ENCODE data around the gene HTT-AS.

Gene HTT-AS

GRCh38 chr4:3026540-3026939, 47.8 kb downstream of the HTT-AS start:
- Histone ChIP-seq H4K91ac (ENCODE audit: low read depth, low read length, poor library complexity) (no peak overlapping the region), H2AFZ (ENCODE audit: low read length) (no peak overlapping the region), H2BK120ac (ENCODE audit: low read depth, low read length) (no peak overlapping the region), H2AK5ac (ENCODE audit: low read depth, low read length) (no peak overlapping the region), H3K79me1 (ENCODE audit: low read depth, low read length) (no peaks in the 10 kb centered on the region), H3K18ac (ENCODE audit: low read length) (no peak overlapping the region), H3K36me3 (replicated peaks in 1 of 2; ENCODE audit: control insufficient read depth in 2 of 2, insufficient read depth in 2 of 2, low read length in 2 of 2) (no peaks in the 10 kb centered on the region), H3K27me3 (ENCODE audit: control insufficient read depth in 3 of 3, insufficient read depth in 3 of 3, low read depth in 1 of 3, low read length in 3 of 3) (no peaks in the 10 kb centered on the region), H3K14ac (ENCODE audit: low read length) (no peak overlapping the region), H3K23ac (ENCODE audit: low read depth, low read length, poor library complexity) (no peak overlapping the region), H3K4me2 (ENCODE audit: insufficient read depth, low read length, poor library complexity, severe bottlenecking) (no peak overlapping the region), H2BK15ac (ENCODE audit: low read length) (no peak overlapping the region), H4K8ac (ENCODE audit: low read depth, low read length) (no peak overlapping the region), H3K27ac (replicated peaks; ENCODE audit: low read length) (no peak overlapping the region), H3K4me1 (ENCODE audit: control insufficient read depth in 2 of 2, insufficient read depth in 1 of 2, low read depth in 1 of 2, low read length in 2 of 2) (peaks cover 0 to under 1% of the 10 kb centered on the region in 2 donors), H3K9ac (ENCODE audit: low read depth, low read length, poor library complexity) (peak overlapping the region; percentile 9), H3K4me3 (ENCODE audit: low read length in 2 of 2) (no peak overlapping the region), H2BK5ac (ENCODE audit: low read length) (no peak overlapping the region), H3K4ac (ENCODE audit: low read length) (no peak overlapping the region), H3K9me3 (replicated peaks in 1 of 2; ENCODE audit: control insufficient read depth in 2 of 2, insufficient read depth in 1 of 2, low read depth in 1 of 2, low read length in 2 of 2) (peaks cover 2 to 7% of the 10 kb centered on the region in 2 donors), H2BK12ac (ENCODE audit: low read length) (no peak overlapping the region)
- no CpG with 5 or more reads among the region's 9 CpGs for WGBS, 2 donors (ENCODE audit: extremely low coverage in 2 of 2, insufficient read length in 2 of 2, insufficient replicate concordance in 1 of 2)
- DNase-seq (ENCODE audit: low spot score) = no peak

- no peak overlapping the region for H4K8ac ChIP-seq (ENCODE audit: low read depth, low read length)
- no CpG with 5 or more reads among the region's 21 CpGs for WGBS, 2 donors (ENCODE audit: extremely low coverage in 2 of 2, insufficient read length in 2 of 2, insufficient replicate concordance in 1 of 2)
- no peaks in the 10 kb centered on the region for H3K27me3 ChIP-seq (ENCODE audit: control insufficient read depth in 3 of 3, insufficient read depth in 3 of 3, low read depth in 1 of 3, low read length in 3 of 3)
- no peak overlapping the region for H3K4me3 ChIP-seq (ENCODE audit: low read length in 2 of 2)
- peaks cover 2 to 7% of the 10 kb centered on the region in 2 donors for H3K9me3 ChIP-seq (replicated peaks in 1 of 2; ENCODE audit: control insufficient read depth in 2 of 2, insufficient read depth in 1 of 2, low read depth in 1 of 2, low read length in 2 of 2)
- H3K23ac ChIP-seq (ENCODE audit: low read depth, low read length, poor library complexity) = peak overlapping the region; percentile 34
- no peaks in the 10 kb centered on the region for H3K4me1 ChIP-seq (ENCODE audit: control insufficient read depth in 2 of 2, insufficient read depth in 1 of 2, low read depth in 1 of 2, low read length in 2 of 2)
- H2AK5ac ChIP-seq (ENCODE audit: low read depth, low read length) = no peak overlapping the region
- H3K27ac ChIP-seq (replicated peaks; ENCODE audit: low read length) = no peak overlapping the region
- no peaks in the 10 kb centered on the region for H3K79me1 ChIP-seq (ENCODE audit: low read depth, low read length)
- no peak overlapping the region for H3K4ac ChIP-seq (ENCODE audit: low read length)
- H3K18ac ChIP-seq (ENCODE audit: low read length) = no peak overlapping the region
- no peak overlapping the region for H2BK15ac ChIP-seq (ENCODE audit: low read length)
- H2BK12ac ChIP-seq (ENCODE audit: low read length) = no peak overlapping the region
- DNase-seq (ENCODE audit: low spot score) = no peak
- no peak overlapping the region for H2AFZ ChIP-seq (ENCODE audit: low read length)
- no peak overlapping the region for H2BK120ac ChIP-seq (ENCODE audit: low read depth, low read length)
- H3K4me2 ChIP-seq (ENCODE audit: insufficient read depth, low read length, poor library complexity, severe bottlenecking) = no peak overlapping the region
- H4K91ac ChIP-seq (ENCODE audit: low read depth, low read length, poor library complexity) = no peak overlapping the region
- no peak overlapping the region for H3K14ac ChIP-seq (ENCODE audit: low read length)
- no peak overlapping the region for H3K9ac ChIP-seq (ENCODE audit: low read depth, low read length, poor library complexity)
- H3K36me3 ChIP-seq (replicated peaks in 1 of 2; ENCODE audit: control insufficient read depth in 2 of 2, insufficient read depth in 2 of 2, low read length in 2 of 2) = no peaks in the 10 kb centered on the region
- H2BK5ac ChIP-seq (ENCODE audit: low read length) = no peak overlapping the region
These were observed 48.5 kb downstream of the HTT-AS start for GRCh38 chr4:3025881-3026280.

GRCh38 chr4:3022651-3023050, 51.7 kb downstream of the HTT-AS start:
- Histone ChIP-seq H3K9me3 (replicated peaks in 1 of 2; ENCODE audit: control insufficient read depth in 2 of 2, insufficient read depth in 1 of 2, low read depth in 1 of 2, low read length in 2 of 2) (peaks cover 2 to 7% of the 10 kb centered on the region in 2 donors), H2AFZ (ENCODE audit: low read length) (no peak overlapping the region), H2BK120ac (ENCODE audit: low read depth, low read length) (no peak overlapping the region), H3K14ac (ENCODE audit: low read length) (no peak overlapping the region), H3K36me3 (replicated peaks in 1 of 2; ENCODE audit: control insufficient read depth in 2 of 2, insufficient read depth in 2 of 2, low read length in 2 of 2) (no peaks in the 10 kb centered on the region), H3K4ac (ENCODE audit: low read length) (no peak overlapping the region), H3K18ac (ENCODE audit: low read length) (no peak overlapping the region), H2AK5ac (ENCODE audit: low read depth, low read length) (no peak overlapping the region), H3K9ac (ENCODE audit: low read depth, low read length, poor library complexity) (no peak overlapping the region), H3K4me3 (ENCODE audit: low read length in 2 of 2) (peak overlapping the region in 1 of 2 donors; percentile 37), H3K27me3 (ENCODE audit: control insufficient read depth in 3 of 3, insufficient read depth in 3 of 3, low read depth in 1 of 3, low read length in 3 of 3) (no peaks in the 10 kb centered on the region), H4K8ac (ENCODE audit: low read depth, low read length) (no peak overlapping the region), H3K4me2 (ENCODE audit: insufficient read depth, low read length, poor library complexity, severe bottlenecking) (no peak overlapping the region), H2BK12ac (ENCODE audit: low read length) (no peak overlapping the region), H3K27ac (replicated peaks; ENCODE audit: low read length) (no peak overlapping the region), H2BK5ac (ENCODE audit: low read length) (no peak overlapping the region), H4K91ac (ENCODE audit: low read depth, low read length, poor library complexity) (no peak overlapping the region), H3K4me1 (ENCODE audit: control insufficient read depth in 2 of 2, insufficient read depth in 1 of 2, low read depth in 1 of 2, low read length in 2 of 2) (no peaks in the 10 kb centered on the region), H2BK15ac (ENCODE audit: low read length) (no peak overlapping the region), H3K23ac (ENCODE audit: low read depth, low read length, poor library complexity) (no peak overlapping the region), H3K79me1 (ENCODE audit: low read depth, low read length) (no peaks in the 10 kb centered on the region)
- no peak for DNase-seq (ENCODE audit: low spot score)
- WGBS, 2 donors (ENCODE audit: extremely low coverage in 2 of 2, insufficient read length in 2 of 2, insufficient replicate concordance in 1 of 2) = no CpG with 5 or more reads among the region's 3 CpGs

GRCh38 chr4:3022112-3022511, 52.2 kb downstream of the HTT-AS start:
- no peak overlapping the region for H3K4ac ChIP-seq (ENCODE audit: low read length)
- no peaks in the 10 kb centered on the region for H3K36me3 ChIP-seq (replicated peaks in 1 of 2; ENCODE audit: control insufficient read depth in 2 of 2, insufficient read depth in 2 of 2, low read length in 2 of 2)
- H3K4me2 ChIP-seq (ENCODE audit: insufficient read depth, low read length, poor library complexity, severe bottlenecking) = no peak overlapping the region
- H4K91ac ChIP-seq (ENCODE audit: low read depth, low read length, poor library complexity) = no peak overlapping the region
- no peak overlapping the region for H2BK12ac ChIP-seq (ENCODE audit: low read length)
- no peak overlapping the region for H2AK5ac ChIP-seq (ENCODE audit: low read depth, low read length)
- no peak overlapping the region for H2BK120ac ChIP-seq (ENCODE audit: low read depth, low read length)
- no peaks in the 10 kb centered on the region for H3K4me1 ChIP-seq (ENCODE audit: control insufficient read depth in 2 of 2, insufficient read depth in 1 of 2, low read depth in 1 of 2, low read length in 2 of 2)
- no peak overlapping the region for H3K4me3 ChIP-seq (ENCODE audit: low read length in 2 of 2)
- no peak overlapping the region for H3K9ac ChIP-seq (ENCODE audit: low read depth, low read length, poor library complexity)
- H2BK5ac ChIP-seq (ENCODE audit: low read length) = no peak overlapping the region
- no peak for DNase-seq (ENCODE audit: low spot score)
- H3K9me3 ChIP-seq (replicated peaks in 1 of 2; ENCODE audit: control insufficient read depth in 2 of 2, insufficient read depth in 1 of 2, low read depth in 1 of 2, low read length in 2 of 2) = peaks cover 2 to 7% of the 10 kb centered on the region in 2 donors
- H2BK15ac ChIP-seq (ENCODE audit: low read length) = no peak overlapping the region
- H3K27ac ChIP-seq (replicated peaks; ENCODE audit: low read length) = no peak overlapping the region
- no CpG with 5 or more reads among the region's 8 CpGs for WGBS, 2 donors (ENCODE audit: extremely low coverage in 2 of 2, insufficient read length in 2 of 2, insufficient replicate concordance in 1 of 2)
- H2AFZ ChIP-seq (ENCODE audit: low read length) = no peak overlapping the region
- H4K8ac ChIP-seq (ENCODE audit: low read depth, low read length) = no peak overlapping the region
- H3K79me1 ChIP-seq (ENCODE audit: low read depth, low read length) = no peaks in the 10 kb centered on the region
- H3K18ac ChIP-seq (ENCODE audit: low read length) = no peak overlapping the region
- H3K27me3 ChIP-seq (ENCODE audit: control insufficient read depth in 3 of 3, insufficient read depth in 3 of 3, low read depth in 1 of 3, low read length in 3 of 3) = no peaks in the 10 kb centered on the region
- H3K23ac ChIP-seq (ENCODE audit: low read depth, low read length, poor library complexity) = no peak overlapping the region
- H3K14ac ChIP-seq (ENCODE audit: low read length) = no peak overlapping the region
